ENCODE data around the gene SMC5. TPM values are rescaled to one million over a fixed set of nuclear protein-coding genes. Genes with fewer than 3 reads are reported as not detected.
"Not testable (repeated sequence)": the region's sequence is repeated elsewhere in the genome, so short reads cannot be mapped to it uniquely, and the experiment has no call there.

Gene SMC5
- total RNA-seq, 1 experiment from 2014 or later, result 11.1 TPM

GRCh38 chr9:70292253-70292652 is 33.5 kb downstream of the SMC5 start:
- DNase-seq, result no peak
- Histone ChIP-seq H3K27me3 (ENCODE audit: control insufficient read depth, insufficient read depth, low read length) (no peaks in the 10 kb centered on the region), H3K4me3 (ENCODE audit: insufficient read depth, low read depth, low read length) (no peak overlapping the region), H3K36me3 (replicated peaks; ENCODE audit: control insufficient read depth, insufficient read depth, low read length) (no peaks in the 10 kb centered on the region; the same call in 1 of the 2 replicates)

GRCh38 chr9:70293214-70293613 is 34.4 kb downstream of the SMC5 start:
- DNase-seq, result no peak
- Histone ChIP-seq H3K36me3 (replicated peaks; ENCODE audit: control insufficient read depth, insufficient read depth, low read length) (peaks cover 2% of the 10 kb centered on the region; the same call in 1 of the 2 replicates), H3K27me3 (ENCODE audit: control insufficient read depth, insufficient read depth, low read length) (no peaks in the 10 kb centered on the region), H3K4me3 (ENCODE audit: insufficient read depth, low read depth, low read length) (no peak overlapping the region)

GRCh38 chr9:70297141-70297540 is 38.4 kb downstream of the SMC5 start:
- H3K36me3 ChIP-seq (replicated peaks; ENCODE audit: control insufficient read depth, insufficient read depth, low read length), result peaks cover 7% of the 10 kb centered on the region; the same call in 1 of the 2 replicates
- no peak for DNase-seq
- H3K4me3 ChIP-seq (ENCODE audit: insufficient read depth, low read depth, low read length), result no peak overlapping the region

DNA sequence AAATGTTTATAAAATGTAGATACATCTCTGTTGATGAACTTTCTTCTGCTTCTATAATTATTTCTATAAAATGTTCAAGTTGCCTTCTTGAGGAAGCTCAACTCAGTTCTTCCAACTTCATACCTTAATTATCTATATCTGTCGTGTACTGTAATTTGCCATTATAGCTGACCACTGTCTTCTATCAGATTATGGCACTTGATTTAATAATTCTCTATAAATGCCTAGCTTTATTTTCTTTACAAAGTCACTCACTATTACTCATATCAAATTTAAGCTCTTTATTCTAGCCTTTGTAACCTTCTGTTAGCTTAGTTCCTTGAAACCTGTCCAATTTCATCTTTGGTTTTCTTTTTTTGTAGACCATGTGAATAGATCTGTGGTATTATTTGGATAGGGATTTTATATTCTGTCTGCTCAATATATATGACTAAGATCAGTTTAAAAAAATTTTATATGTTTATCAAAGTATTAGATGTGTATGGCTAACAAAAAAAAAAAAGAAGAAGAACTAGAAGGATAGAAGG is 39.5 kb downstream of the SMC5 start:
- DNase-seq, result no peak
- Histone ChIP-seq H3K4me3 (ENCODE audit: insufficient read depth, low read depth, low read length) (no peak overlapping the region), H3K36me3 (replicated peaks; ENCODE audit: control insufficient read depth, insufficient read depth, low read length) (peaks cover 7% of the 10 kb centered on the region; the same call in 1 of the 2 replicates)

More at GRCh38 chr9:70297141-70297540, 38.4 kb downstream of the SMC5 start:
- no peaks in the 10 kb centered on the region for H3K27me3 ChIP-seq (ENCODE audit: control insufficient read depth, insufficient read depth, low read length)

GRCh38 chr9:70303268-70303667 is 44.5 kb downstream of the SMC5 start:
- Histone ChIP-seq H3K4me3 (ENCODE audit: insufficient read depth, low read depth, low read length) (no peak overlapping the region), H3K27me3 (ENCODE audit: control insufficient read depth, insufficient read depth, low read length) (no peaks in the 10 kb centered on the region), H3K36me3 (replicated peaks; ENCODE audit: control insufficient read depth, insufficient read depth, low read length) (peaks cover 5% of the 10 kb centered on the region)
- DNase-seq, result no peak

More for the DNA sequence above, 39.5 kb downstream of the SMC5 start:
- no peaks in the 10 kb centered on the region for H3K27me3 ChIP-seq (ENCODE audit: control insufficient read depth, insufficient read depth, low read length)

DNA sequence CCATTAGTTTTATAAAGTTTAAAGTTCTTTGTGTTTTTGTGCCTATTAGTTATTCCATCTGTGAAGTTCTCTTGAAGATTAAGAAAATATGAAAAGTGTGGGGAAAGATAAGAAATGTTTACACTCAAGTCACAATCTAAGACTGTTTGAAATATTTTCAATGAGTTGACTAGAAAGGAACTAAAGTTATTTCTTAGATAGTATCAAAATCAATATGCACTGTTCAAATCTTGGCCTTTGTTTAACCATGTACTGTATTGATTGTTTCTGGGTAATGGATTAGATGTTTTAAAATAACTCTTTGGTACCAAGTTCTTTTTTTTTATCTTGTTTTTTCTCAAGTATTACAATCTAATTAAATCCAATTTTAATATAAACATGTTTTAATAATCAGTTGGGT is 46.0 kb downstream of the SMC5 start:
- H3K36me3 ChIP-seq (replicated peaks; ENCODE audit: control insufficient read depth, insufficient read depth, low read length), result peaks cover 6% of the 10 kb centered on the region
- H3K4me3 ChIP-seq (ENCODE audit: insufficient read depth, low read depth, low read length), result no peak overlapping the region
- no peaks in the 10 kb centered on the region for H3K27me3 ChIP-seq (ENCODE audit: control insufficient read depth, insufficient read depth, low read length)
- no peak for DNase-seq

GRCh38 chr9:70315389-70315788 is 56.6 kb downstream of the SMC5 start:
- no peak for DNase-seq
- H3K4me3 ChIP-seq (ENCODE audit: insufficient read depth, low read depth, low read length), result no peak overlapping the region

DNA sequence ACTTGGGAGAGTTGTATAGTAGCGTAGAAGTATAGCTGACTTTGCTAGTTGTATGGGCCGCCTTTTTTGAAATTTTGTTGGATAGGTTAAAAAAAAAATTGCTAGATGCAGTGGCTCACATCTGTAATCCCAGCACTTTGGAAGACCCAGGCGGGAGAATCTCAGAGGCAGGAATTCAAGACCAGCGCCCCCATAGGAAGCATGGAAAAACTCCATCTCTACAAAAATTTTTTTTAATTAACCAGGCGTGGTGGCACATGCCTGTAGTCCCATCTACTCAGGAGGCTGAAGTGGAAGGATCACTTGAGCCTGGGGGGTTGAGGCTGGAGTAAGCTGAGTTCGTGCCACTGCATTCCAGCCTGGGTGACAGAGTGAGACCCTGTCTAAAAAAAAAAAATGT is 59.2 kb downstream of the SMC5 start:
- Histone ChIP-seq H3K27me3 (ENCODE audit: control insufficient read depth, insufficient read depth, low read length) (no peaks in the 10 kb centered on the region), H3K4me3 (ENCODE audit: insufficient read depth, low read depth, low read length) (no peak overlapping the region), H3K36me3 (replicated peaks; ENCODE audit: control insufficient read depth, insufficient read depth, low read length) (peaks cover 2% of the 10 kb centered on the region)
- peak; percentile 5 for DNase-seq

More at GRCh38 chr9:70315389-70315788, 56.6 kb downstream of the SMC5 start:
- H3K27me3 ChIP-seq (ENCODE audit: control insufficient read depth, insufficient read depth, low read length), result no peaks in the 10 kb centered on the region
- H3K36me3 ChIP-seq (replicated peaks; ENCODE audit: control insufficient read depth, insufficient read depth, low read length), result peaks cover 2% of the 10 kb centered on the region

GRCh38 chr9:70322096-70322495 is 63.3 kb downstream of the SMC5 start:
- DNase-seq, result no peak
- Histone ChIP-seq H3K4me3 (ENCODE audit: insufficient read depth, low read depth, low read length) (no peak overlapping the region), H3K27me3 (ENCODE audit: control insufficient read depth, insufficient read depth, low read length) (no peaks in the 10 kb centered on the region), H3K36me3 (replicated peaks; ENCODE audit: control insufficient read depth, insufficient read depth, low read length) (peaks cover 5% of the 10 kb centered on the region)

GRCh38 chr9:70324963-70325362 is 66.2 kb downstream of the SMC5 start:
- Histone ChIP-seq H3K4me3 (ENCODE audit: insufficient read depth, low read depth, low read length) (no peak overlapping the region), H3K27me3 (ENCODE audit: control insufficient read depth, insufficient read depth, low read length) (no peaks in the 10 kb centered on the region), H3K36me3 (replicated peaks; ENCODE audit: control insufficient read depth, insufficient read depth, low read length) (peaks cover 5% of the 10 kb centered on the region)
- no peak for DNase-seq

DNA sequence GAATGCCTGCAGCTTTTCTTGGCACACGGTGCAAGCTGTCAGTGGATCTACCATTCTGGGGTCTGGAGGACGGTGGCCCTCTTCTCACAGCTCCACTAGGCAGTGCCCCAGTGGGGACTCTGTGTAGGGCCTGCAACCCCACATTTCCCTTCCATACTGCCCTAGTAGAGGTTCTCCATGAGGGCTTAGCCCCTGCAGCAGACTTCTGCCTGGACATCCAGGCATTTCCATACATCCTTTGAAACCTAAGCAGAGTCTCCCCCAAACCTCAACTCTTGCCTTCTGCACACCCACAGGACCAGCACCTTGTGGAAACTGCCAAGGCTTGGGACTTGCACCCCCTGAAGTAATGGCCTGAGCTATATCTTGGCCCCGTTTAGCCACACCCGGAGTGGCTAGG is 69.8 kb downstream of the SMC5 start:
- H3K36me3 ChIP-seq (replicated peaks; ENCODE audit: control insufficient read depth, insufficient read depth, low read length); DNase-seq; H3K27me3 ChIP-seq (ENCODE audit: control insufficient read depth, insufficient read depth, low read length); H3K4me3 ChIP-seq (ENCODE audit: insufficient read depth, low read depth, low read length): not testable (repeated sequence)

GRCh38 chr9:70340572-70340971 is 81.8 kb downstream of the SMC5 start:
- Histone ChIP-seq H3K27me3 (ENCODE audit: control insufficient read depth, insufficient read depth, low read length) (no peaks in the 10 kb centered on the region), H3K36me3 (replicated peaks; ENCODE audit: control insufficient read depth, insufficient read depth, low read length) (no peaks in the 10 kb centered on the region; the same call in 1 of the 2 replicates), H3K4me3 (ENCODE audit: insufficient read depth, low read depth, low read length) (no peak overlapping the region)
- DNase-seq, result no peak

- H3K4me3 ChIP-seq (ENCODE audit: insufficient read depth, low read depth, low read length), result no peak overlapping the region
- H3K27me3 ChIP-seq (ENCODE audit: control insufficient read depth, insufficient read depth, low read length), result no peaks in the 10 kb centered on the region
- no peak for DNase-seq
- peaks cover 5% of the 10 kb centered on the region for H3K36me3 ChIP-seq (replicated peaks; ENCODE audit: control insufficient read depth, insufficient read depth, low read length)
These were observed 88.3 kb downstream of the SMC5 start for GRCh38 chr9:70347046-70347445.

DNA sequence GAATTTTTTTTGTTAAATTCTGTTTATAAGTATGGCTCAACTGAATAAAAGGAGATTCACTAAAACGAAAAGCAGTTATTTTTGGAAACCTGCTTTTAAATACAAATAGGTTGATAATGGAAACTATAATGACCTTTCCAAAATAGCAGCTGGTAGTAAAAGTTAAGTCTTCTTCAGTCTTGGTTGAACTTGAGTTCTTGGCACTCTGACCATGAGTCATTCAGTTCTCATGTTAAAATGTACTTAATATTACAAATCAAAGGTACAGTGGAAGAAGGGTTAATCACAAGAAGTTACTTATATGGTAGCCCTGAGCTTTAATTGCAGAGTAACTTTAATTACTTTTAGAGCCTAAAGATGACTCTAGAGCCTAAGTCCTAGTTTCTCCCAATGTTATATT is 93.6 kb downstream of the SMC5 start:
- H3K36me3 ChIP-seq (replicated peaks; ENCODE audit: control insufficient read depth, insufficient read depth, low read length), result peaks cover 3% of the 10 kb centered on the region

DNA sequence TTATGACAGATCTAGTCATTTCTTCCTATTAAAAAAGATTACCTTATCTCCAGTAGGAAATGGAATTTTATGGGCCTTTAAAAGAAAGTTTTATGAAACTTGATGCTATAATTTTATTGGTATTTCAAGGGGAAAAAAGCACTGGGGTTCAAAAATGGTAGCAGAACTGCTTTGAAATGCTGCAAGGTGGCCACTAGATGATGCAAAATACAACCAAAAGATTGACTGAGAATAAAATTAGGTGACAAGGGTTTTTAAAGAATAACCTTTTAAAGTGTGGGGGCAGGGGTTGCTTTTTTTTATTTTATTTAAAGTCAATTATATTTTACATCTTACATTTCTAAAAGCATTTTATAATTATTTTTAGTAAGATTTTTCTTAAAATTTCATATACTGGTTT is 94.0 kb downstream of the SMC5 start:
- H3K36me3 ChIP-seq (replicated peaks; ENCODE audit: control insufficient read depth, insufficient read depth, low read length), result peaks cover 3% of the 10 kb centered on the region

More for the DNA sequence above, 93.6 kb downstream of the SMC5 start:
- no peak for DNase-seq
- no peaks in the 10 kb centered on the region for H3K27me3 ChIP-seq (ENCODE audit: control insufficient read depth, insufficient read depth, low read length)
- no peak overlapping the region for H3K4me3 ChIP-seq (ENCODE audit: insufficient read depth, low read depth, low read length)

DNA sequence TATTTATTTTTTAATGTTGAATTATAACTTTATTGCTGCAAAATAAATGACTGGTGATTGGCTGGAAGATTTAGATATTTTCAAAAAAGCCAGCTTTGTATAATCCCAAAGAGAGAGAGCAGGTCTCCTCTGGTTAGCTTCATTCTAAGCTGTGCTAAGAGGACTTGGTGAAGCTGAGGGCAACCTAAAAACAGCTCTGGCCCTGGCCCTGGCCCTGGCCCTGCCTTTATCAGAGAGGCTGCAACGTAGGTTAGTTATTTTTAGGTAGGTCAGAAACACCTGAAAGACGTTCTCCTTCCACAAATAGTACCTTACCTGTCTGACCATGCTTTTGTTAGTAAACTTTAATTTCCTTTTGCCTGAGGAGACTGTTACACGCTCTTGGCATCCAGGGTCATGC is 97.0 kb downstream of the SMC5 start:
- Histone ChIP-seq H3K27me3 (ENCODE audit: control insufficient read depth, insufficient read depth, low read length) (no peaks in the 10 kb centered on the region), H3K4me3 (ENCODE audit: insufficient read depth, low read depth, low read length) (no peak overlapping the region), H3K36me3 (replicated peaks; ENCODE audit: control insufficient read depth, insufficient read depth, low read length) (no peaks in the 10 kb centered on the region; the same call in 1 of the 2 replicates)
- no peak for DNase-seq

More for the DNA sequence above, 94.0 kb downstream of the SMC5 start:
- no peak for DNase-seq
- no peak overlapping the region for H3K4me3 ChIP-seq (ENCODE audit: insufficient read depth, low read depth, low read length)
- H3K27me3 ChIP-seq (ENCODE audit: control insufficient read depth, insufficient read depth, low read length), result no peaks in the 10 kb centered on the region

Data from H7 (cell line).